ENCODE data around the gene MAGI1.

- no peak for TF ChIP-seq CTCF (IDR thresholded peaks at IDR 0.05; ENCODE audit: insufficient read depth, low read length)
- no peak for TF ChIP-seq REST (IDR thresholded peaks at IDR 0.05; ENCODE audit: insufficient replicate concordance, low read depth)
- TF ChIP-seq SPI1 (IDR thresholded peaks at IDR 0.05; ENCODE audit: borderline replicate concordance, low read depth), result no peak
- no peak for TF ChIP-seq POLR2AphosphoS5 (IDR thresholded peaks at IDR 0.05; ENCODE audit: low read depth)
- TF ChIP-seq GABPA (IDR thresholded peaks at IDR 0.05; ENCODE audit: low read depth), result no peak
Measured at GRCh38 chr3:65675011-65675410, 363.7 kb downstream of the MAGI1 start.

Data from HL-60 (cell line).